NB4 (cell line): ENCODE measurements around the gene MPG.

Source experiments
- DNase-seq: peaks from one replicate; pipeline ENCODE4 v3.0.0; 2010; ENCODE audit warnings: low read depth
- H3K4me3 ChIP-seq: one replicate; pipeline ENCODE4 v1.5.1; 2011; ENCODE audit warnings: mild to moderate bottlenecking, low read depth, low read length, moderate library complexity
- MYC ChIP-seq: IDR thresholded peaks from 2 replicates; pipeline ENCODE4 v1.6.1; 2011; ENCODE audit warnings: low read depth, low read length
- POLR2A ChIP-seq: IDR thresholded peaks from 2 replicates; pipeline ENCODE4 v1.6.1; 2011; ENCODE audit warnings: mild to moderate bottlenecking; ENCODE audit not compliant: insufficient read length; ENCODE audit errors: extremely low read depth
- TF ChIP-seq, protein P1 (sequence below): IDR thresholded peaks from one replicate; pipeline ENCODE4 v1.5.1; 2012; ENCODE audit warnings: low read depth, low read length
- TF ChIP-seq, protein P2 (sequence below): IDR thresholded peaks from 2 replicates; pipeline ENCODE4 v1.6.1; 2011; ENCODE audit warnings: low read depth, low read length

Gene MPG

GRCh38 chr16:71210-71539, 6.8 kb upstream of the MPG start:
- H3K4me3 ChIP-seq: no peak overlapping the region
- TF ChIP-seq, protein P1, sequence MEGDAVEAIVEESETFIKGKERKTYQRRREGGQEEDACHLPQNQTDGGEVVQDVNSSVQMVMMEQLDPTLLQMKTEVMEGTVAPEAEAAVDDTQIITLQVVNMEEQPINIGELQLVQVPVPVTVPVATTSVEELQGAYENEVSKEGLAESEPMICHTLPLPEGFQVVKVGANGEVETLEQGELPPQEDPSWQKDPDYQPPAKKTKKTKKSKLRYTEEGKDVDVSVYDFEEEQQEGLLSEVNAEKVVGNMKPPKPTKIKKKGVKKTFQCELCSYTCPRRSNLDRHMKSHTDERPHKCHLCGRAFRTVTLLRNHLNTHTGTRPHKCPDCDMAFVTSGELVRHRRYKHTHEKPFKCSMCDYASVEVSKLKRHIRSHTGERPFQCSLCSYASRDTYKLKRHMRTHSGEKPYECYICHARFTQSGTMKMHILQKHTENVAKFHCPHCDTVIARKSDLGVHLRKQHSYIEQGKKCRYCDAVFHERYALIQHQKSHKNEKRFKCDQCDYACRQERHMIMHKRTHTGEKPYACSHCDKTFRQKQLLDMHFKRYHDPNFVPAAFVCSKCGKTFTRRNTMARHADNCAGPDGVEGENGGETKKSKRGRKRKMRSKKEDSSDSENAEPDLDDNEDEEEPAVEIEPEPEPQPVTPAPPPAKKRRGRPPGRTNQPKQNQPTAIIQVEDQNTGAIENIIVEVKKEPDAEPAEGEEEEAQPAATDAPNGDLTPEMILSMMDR: no peak
- no peak for TF ChIP-seq MYC
- no peak for DNase-seq

DNA sequence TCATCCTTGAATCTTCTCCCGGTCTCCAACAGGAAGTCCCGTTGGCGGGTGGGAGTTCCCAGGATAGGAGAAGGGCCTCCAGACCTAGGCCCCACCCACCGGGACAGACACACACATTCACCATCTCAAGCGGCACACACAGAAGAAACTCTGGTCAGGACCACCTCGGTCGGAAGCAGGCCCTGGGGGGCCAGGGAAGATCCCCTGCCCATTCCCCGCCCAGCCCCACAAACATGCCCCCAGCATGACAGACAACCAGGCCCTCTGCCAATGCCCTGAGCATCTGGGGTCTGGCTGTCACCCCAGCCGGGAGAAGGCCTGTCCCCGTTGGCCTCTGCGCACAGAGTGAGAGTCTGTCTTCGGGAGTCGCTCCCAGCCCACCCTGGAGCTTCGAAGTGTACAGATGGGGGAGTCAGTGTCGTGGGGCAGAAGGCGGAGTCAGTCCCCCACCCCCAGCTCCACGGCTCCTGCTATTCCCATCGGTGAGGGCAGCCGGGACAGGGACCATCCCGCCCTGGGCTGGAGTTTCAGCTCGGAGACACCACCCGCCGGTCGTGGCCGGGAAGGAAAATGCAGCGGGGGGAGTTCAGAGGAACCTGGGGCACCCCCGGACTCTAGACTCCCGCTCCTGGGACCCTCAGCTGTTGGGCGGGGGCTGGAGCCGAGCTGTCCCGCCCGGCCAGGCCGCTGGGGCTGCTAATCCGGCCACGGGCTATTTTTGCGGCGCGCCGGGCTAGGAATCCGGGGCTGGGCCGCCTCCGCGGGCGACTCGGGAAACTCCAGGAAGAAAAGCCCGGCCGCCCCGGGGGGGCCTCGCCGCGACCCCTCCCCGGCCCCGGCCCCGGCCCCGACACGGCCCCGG, 6.3 kb upstream of the MPG start:
- no peak overlapping the region for H3K4me3 ChIP-seq
- DNase-seq: no peak
- TF ChIP-seq, protein P1: no peak
- TF ChIP-seq, protein P2, sequence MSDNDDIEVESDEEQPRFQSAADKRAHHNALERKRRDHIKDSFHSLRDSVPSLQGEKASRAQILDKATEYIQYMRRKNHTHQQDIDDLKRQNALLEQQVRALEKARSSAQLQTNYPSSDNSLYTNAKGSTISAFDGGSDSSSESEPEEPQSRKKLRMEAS: no peak
- TF ChIP-seq POLR2A (no peak), MYC (no peak)

GRCh38 chr16:72561-73548, 5.2 kb upstream of the MPG start, which contains the start of gene RHBDF1:
Gene RHBDF1 (minus strand): TSS chr16:72631. CDS start chr16:65015, 7,616 bp downstream.
- peak; percentile 46 for DNase-seq

DNA sequence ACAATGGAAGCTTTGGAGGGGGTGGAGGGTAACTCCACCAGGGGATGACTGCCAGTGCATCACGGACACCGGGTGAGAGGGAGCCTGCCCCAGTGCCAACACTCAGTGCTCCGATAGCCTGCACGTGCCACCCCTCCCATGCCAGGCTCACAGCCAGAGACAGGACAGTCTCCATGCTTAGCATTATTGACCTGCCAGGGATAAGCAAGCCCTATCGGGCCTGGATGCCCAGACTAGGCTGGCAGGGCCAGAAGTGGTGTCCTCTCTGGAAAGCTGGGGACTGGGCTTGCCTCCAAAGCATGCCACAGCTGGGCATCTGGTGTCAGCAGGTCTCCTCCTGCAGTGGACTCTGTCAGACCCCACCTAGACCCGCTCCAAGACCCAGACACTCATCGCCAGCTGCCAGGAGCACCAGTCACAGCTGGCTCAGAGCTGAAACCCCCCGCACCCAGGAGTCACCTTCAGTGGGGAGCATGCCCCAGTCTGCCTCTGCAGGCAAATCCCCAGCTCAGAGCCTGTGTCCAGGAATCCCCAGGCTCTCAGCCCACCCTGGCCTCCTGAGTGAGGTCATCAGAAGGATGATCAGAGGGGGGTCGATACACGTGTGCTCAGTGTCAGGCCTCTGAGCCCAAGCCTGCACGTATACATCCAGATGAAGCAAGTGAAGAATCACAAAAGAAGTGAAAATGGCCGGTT, 3.8 kb upstream of the MPG start:
- TF ChIP-seq MYC (no peak), POLR2A (no peak)
- TF ChIP-seq, protein P1: no peak
- TF ChIP-seq, protein P2: no peak
- no peak overlapping the region for H3K4me3 ChIP-seq
- DNase-seq: no peak

More at GRCh38 chr16:72561-73548, 5.2 kb upstream of the MPG start, which contains the start of gene RHBDF1:
- no peak within 1 kb of the TSS for H3K4me3 ChIP-seq
- no peak for TF ChIP-seq MYC
- TF ChIP-seq, protein P2: no peak
- TF ChIP-seq, protein P1: no peak
- TF ChIP-seq POLR2A: no peak

- no peak overlapping the region for H3K4me3 ChIP-seq
- DNase-seq: no peak
- TF ChIP-seq MYC (no peak), POLR2A (no peak)
- TF ChIP-seq, protein P2: no peak
- TF ChIP-seq, protein P1: no peak
Measured at GRCh38 chr16:74747-75334, 3.2 kb upstream of the MPG start.
